ENCODE results near the gene MXRA7.

Gene MXRA7

DNA sequence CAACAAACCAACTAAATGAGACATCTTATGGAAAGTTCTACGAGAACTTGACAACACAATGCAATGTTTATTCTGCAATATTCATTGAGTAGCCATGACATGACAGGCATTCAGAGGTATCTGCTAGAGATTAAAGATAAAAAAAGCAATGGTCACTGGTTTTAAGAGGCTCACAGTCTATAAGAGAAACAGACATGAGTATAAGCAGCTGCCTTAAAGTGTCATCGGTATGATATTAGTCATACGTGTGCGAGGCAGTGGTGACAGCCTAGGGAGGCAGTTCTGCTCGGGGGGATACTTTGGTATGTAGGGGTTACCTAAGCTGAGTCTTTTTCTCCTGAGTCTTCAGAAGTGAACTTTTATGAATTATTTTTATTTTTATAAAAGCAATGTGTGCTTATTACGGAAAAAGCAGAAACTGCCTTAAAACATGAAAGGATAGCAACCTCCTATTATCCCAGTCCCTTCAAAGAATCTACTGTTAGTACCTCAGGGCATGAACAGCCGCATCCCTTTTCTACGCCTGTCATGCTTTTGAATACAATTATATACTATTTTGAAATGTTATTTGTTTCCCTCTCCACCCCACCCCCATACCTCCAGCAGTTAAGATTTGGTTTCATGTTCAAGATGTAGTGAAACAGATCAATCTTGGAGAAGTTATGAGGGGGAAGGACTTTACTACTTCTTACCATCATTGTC is 75.0 kb downstream of the MXRA7 start:
- DNase-seq (ENCODE audit: extremely low spot score) = no peak
- ChIA-PET POLR2A (no interaction called here), CTCF (interaction anchor here (4.9 kb wide), 1 partner anchor 12 kb away, joined by 29 read pairs; no protein-coding TSS in a partner anchor)
- TF ChIP-seq CTCF (IDR thresholded peaks at IDR 0.05; ENCODE audit: control extremely low read depth, extremely low read depth, low read depth, missing control alignments) = no peak

- ChIA-PET CTCF (interaction anchor here (1.9 to 4.9 kb wide), 2 partner anchors 12 to 112 kb away, joined by 6 to 29 read pairs; no protein-coding TSS in a partner anchor), POLR2A (no interaction called here)
- no peak for DNase-seq (ENCODE audit: extremely low spot score)
- TF ChIP-seq CTCF (IDR thresholded peaks at IDR 0.05; ENCODE audit: control extremely low read depth, extremely low read depth, low read depth, missing control alignments) = no peak
Observed at GRCh38 chr17:76635039-76635438, 75.7 kb downstream of the MXRA7 start.

- CTCF ChIA-PET = interaction anchor here (1.9 to 4.9 kb wide), 2 partner anchors 10 to 110 kb away, joined by 6 to 29 read pairs; no protein-coding TSS in a partner anchor
- POLR2A ChIA-PET = no interaction called here
- DNase-seq (ENCODE audit: extremely low spot score) = no peak
- TF ChIP-seq CTCF (IDR thresholded peaks at IDR 0.05; ENCODE audit: control extremely low read depth, extremely low read depth, low read depth, missing control alignments) = no peak
Observed at GRCh38 chr17:76633628-76634328, 77.0 kb downstream of the MXRA7 start.

DNA sequence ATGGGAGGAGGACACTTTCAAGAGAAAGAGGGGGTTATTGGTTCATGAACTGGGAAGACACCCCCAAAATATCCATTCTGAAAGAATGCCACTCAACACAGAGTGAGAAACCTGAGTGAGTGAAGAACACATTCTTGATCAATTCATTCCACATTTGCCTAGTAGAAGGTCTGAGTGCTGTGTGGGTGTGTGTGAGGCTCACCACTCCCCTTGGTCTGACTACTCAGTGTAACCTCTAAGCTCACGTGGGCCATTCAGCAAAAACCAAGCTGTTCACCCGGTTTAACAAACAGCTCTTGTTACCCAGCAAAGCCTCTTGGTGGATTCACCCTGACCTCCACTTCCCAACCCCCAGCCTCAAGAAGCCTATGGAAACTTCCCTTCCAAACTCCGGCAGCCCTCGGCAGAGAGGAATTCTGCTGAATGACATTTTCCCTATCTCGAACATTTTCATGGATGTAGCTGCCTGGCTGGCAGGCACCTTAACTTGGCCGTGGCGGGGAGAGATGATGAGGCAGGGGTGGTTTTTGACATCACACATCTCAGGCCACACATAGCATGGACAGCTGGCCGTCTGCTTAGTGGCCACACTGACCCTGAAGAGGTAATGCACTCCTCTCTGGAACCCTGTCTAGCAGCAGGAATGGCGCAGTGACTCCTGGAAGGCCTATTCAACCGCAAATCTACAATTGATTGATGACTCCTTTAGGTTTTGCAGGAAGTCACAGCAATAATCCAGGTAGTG is 78.8 kb downstream of the MXRA7 start:
- CTCF ChIA-PET = interaction anchor here (1.0 to 4.9 kb wide), 3 partner anchors 9 to 109 kb away, joined by 3 to 29 read pairs (median 10); no protein-coding TSS in a partner anchor
- no peak for DNase-seq (ENCODE audit: extremely low spot score)
- POLR2A ChIA-PET = no interaction called here
- TF ChIP-seq CTCF (IDR thresholded peaks at IDR 0.05; ENCODE audit: control extremely low read depth, extremely low read depth, low read depth, missing control alignments) = no peak

GRCh38 chr17:76630151-76630550 is 80.6 kb downstream of the MXRA7 start:
- ChIA-PET CTCF (interaction anchor here (2.0 kb wide), 1 partner anchor 107 kb away, joined by 10 read pairs; no protein-coding TSS in a partner anchor), POLR2A (no interaction called here)
- no peak for TF ChIP-seq CTCF (IDR thresholded peaks at IDR 0.05; ENCODE audit: control extremely low read depth, extremely low read depth, low read depth, missing control alignments)
- no peak for DNase-seq (ENCODE audit: extremely low spot score)
